RWPE2 (cell line): ENCODE data around the gene DENND5A.

Source experiments
- ATAC-seq: fragments of 200-7000 bp; cut with Tn5 transposase; 3 replicates; pipeline ENCODE4 v1.9.1; 2021; ENCODE audit warnings: low read depth
- DNase-seq: peaks from one replicate; pipeline ENCODE4 v3.0.0-alpha.2; 2020; ENCODE audit warnings: low spot score
- H3K27ac ChIP-seq: fragments of 450-650 bp; 2 replicates; pipeline ENCODE4 v1.5.1; 2017; ENCODE audit warnings: mild to moderate bottlenecking; ENCODE audit not compliant: poor library complexity, severe bottlenecking
- H3K27me3 ChIP-seq: fragments of 250-450 bp; sonication (Bioruptor Pico); 2 replicates; pipeline ENCODE4 v1.5.1; 2021; ENCODE audit warnings: mild to moderate bottlenecking, moderate library complexity; ENCODE audit not compliant: insufficient read depth, poor library complexity, severe bottlenecking
- H3K36me3 ChIP-seq: fragments of 250-450 bp; sonication (Bioruptor Pico); 2 replicates; pipeline ENCODE4 v1.5.1; 2020; ENCODE audit warnings: low read depth, mild to moderate bottlenecking, moderate library complexity
- H3K4me1 ChIP-seq: fragments of 250-450 bp; sonication (Bioruptor Pico); 2 replicates; pipeline ENCODE4 v1.5.1; 2021; ENCODE audit warnings: mild to moderate bottlenecking, moderate library complexity; ENCODE audit not compliant: insufficient read depth, poor library complexity, severe bottlenecking
- H3K4me3 ChIP-seq: fragments of 250-450 bp; sonication (Bioruptor Pico); 2 replicates; pipeline ENCODE4 v1.5.1; 2021; ENCODE audit warnings: mild to moderate bottlenecking, moderate library complexity; ENCODE audit not compliant: severe bottlenecking
- H3K9me3 ChIP-seq: fragments of 250-450 bp; sonication (Bioruptor Pico); 2 replicates; pipeline ENCODE4 v1.5.1; 2021; ENCODE audit warnings: mild to moderate bottlenecking, moderate library complexity; ENCODE audit not compliant: severe bottlenecking
- CTCF ChIP-seq: fragments of 450-650 bp; IDR thresholded peaks from one replicate; pipeline ENCODE4 v1.5.1; 2017; ENCODE audit warnings: mild to moderate bottlenecking, moderate library complexity; ENCODE audit not compliant: poor library complexity, severe bottlenecking

Gene DENND5A

GRCh38 chr11:9178716-9179115 lies 86.4 kb downstream of the DENND5A start:
- no peaks in the 10 kb centered on the region for H3K4me1 ChIP-seq
- H3K36me3 ChIP-seq = peaks cover 30% of the 10 kb centered on the region
- TF ChIP-seq CTCF = no peak
- H3K27me3 ChIP-seq = no peaks in the 10 kb centered on the region
- no peak overlapping the region for H3K4me3 ChIP-seq
- DNase-seq (no peak), ATAC-seq (no peak)
- H3K9me3 ChIP-seq = no peaks in the 10 kb centered on the region
- H3K27ac ChIP-seq = no peak overlapping the region

DNA sequence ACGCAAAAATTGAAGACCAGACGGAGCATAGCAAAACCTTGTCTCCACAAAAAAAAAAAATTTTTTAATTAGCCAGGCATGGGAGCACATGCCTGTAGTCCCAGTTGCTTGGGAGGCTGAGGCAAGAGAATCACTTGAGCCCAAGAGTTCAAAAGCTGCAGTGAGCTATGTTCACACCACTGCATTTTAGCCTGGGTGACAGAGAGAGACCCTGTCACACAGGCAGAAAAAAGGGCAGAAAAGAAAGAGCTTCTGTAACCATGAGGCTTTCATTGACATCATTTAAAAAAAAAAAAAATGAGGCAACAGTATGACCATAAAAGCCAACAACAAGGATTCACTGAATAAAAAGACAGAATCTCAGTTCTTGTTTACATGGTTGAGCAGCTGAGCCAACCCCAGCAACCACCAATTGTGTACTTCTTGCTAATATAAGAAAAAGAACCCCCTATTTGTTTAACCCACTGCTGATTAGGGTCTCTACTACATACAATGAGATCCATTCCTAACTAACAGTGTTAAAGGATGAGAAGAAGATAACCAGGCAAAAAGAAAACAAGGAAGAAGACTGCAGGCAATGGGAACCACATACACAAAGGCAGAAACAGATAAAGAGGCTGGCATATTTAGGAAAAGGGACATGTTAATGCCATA lies 87.6 kb downstream of the DENND5A start:
- no peak for TF ChIP-seq CTCF
- no peaks in the 10 kb centered on the region for H3K4me1 ChIP-seq
- DNase-seq (no peak), ATAC-seq (no peak)
- peaks cover 37% of the 10 kb centered on the region for H3K36me3 ChIP-seq
- no peaks in the 10 kb centered on the region for H3K9me3 ChIP-seq
- no peak overlapping the region for H3K27ac ChIP-seq
- no peaks in the 10 kb centered on the region for H3K27me3 ChIP-seq
- no peak overlapping the region for H3K4me3 ChIP-seq

- ATAC-seq (no peak), DNase-seq (no peak)
- Histone ChIP-seq H3K27ac (no peak overlapping the region), H3K27me3 (no peaks in the 10 kb centered on the region), H3K9me3 (no peaks in the 10 kb centered on the region), H3K36me3 (peaks cover 42% of the 10 kb centered on the region), H3K4me1 (no peaks in the 10 kb centered on the region), H3K4me3 (no peak overlapping the region)
- no peak for TF ChIP-seq CTCF
Measured at GRCh38 chr11:9176550-9176949, 88.6 kb downstream of the DENND5A start.

- TF ChIP-seq CTCF = no peak
- no peaks in the 10 kb centered on the region for H3K4me1 ChIP-seq
- DNase-seq (no peak), ATAC-seq (no peak)
- no peak overlapping the region for H3K27ac ChIP-seq
- H3K36me3 ChIP-seq = peaks cover 42% of the 10 kb centered on the region
- no peak overlapping the region for H3K4me3 ChIP-seq
- H3K9me3 ChIP-seq = no peaks in the 10 kb centered on the region
- no peaks in the 10 kb centered on the region for H3K27me3 ChIP-seq
Measured at GRCh38 chr11:9176136-9176535, 89.0 kb downstream of the DENND5A start.

- H3K4me3 ChIP-seq = no peak overlapping the region
- peaks cover 43% of the 10 kb centered on the region for H3K36me3 ChIP-seq
- no peak for TF ChIP-seq CTCF
- ATAC-seq = no peak
- H3K27me3 ChIP-seq = no peaks in the 10 kb centered on the region
- H3K4me1 ChIP-seq = no peaks in the 10 kb centered on the region
- no peak overlapping the region for H3K27ac ChIP-seq
- DNase-seq = no peak
- H3K9me3 ChIP-seq = no peaks in the 10 kb centered on the region
Measured at GRCh38 chr11:9172389-9172788, 92.8 kb downstream of the DENND5A start.
